ENCODE measurements around the gene PRKCH. TPM values are rescaled to one million over a fixed set of nuclear protein-coding genes. Genes with fewer than 3 reads are reported as not detected.
A peak's percentile ranks its signal among the peaks of the same experiment; 100 is the strongest.

The PRKCH gene
- total and polyA plus RNA-seq, 9 of the 15 experiments (the other 6 are each of a cell fraction or from before 2014, with no cell fraction given) = 0.61 to 4.4 (median 4.0) TPM

- intact Hi-C loops (cut with micrococcal nuclease) (no loop called here), in situ Hi-C loops (cut with MboI) (no loop called here)
- H3K27me3 ChIP-seq (ENCODE audit: control insufficient read depth in 2 of 2, insufficient read depth in 2 of 2, low read length in 2 of 2) = peaks cover 0 to 3% of the 10 kb centered on the region in 2 experiments; a peak in 1 of 5 replicates
- no peaks in the 10 kb centered on the region for H3K9me3 ChIP-seq (replicated peaks; ENCODE audit: control insufficient read depth, insufficient read depth, low read depth, low read length)
- no peaks in the 10 kb centered on the region for H3K79me2 ChIP-seq (ENCODE audit: control insufficient read depth, insufficient read depth, low read length)
- BruUV-seq (replicated peaks) = no TSS peak
- H3K4me2 ChIP-seq (ENCODE audit: insufficient read depth, low read length) = no peak overlapping the region
- TF ChIP-seq, protein P1, sequence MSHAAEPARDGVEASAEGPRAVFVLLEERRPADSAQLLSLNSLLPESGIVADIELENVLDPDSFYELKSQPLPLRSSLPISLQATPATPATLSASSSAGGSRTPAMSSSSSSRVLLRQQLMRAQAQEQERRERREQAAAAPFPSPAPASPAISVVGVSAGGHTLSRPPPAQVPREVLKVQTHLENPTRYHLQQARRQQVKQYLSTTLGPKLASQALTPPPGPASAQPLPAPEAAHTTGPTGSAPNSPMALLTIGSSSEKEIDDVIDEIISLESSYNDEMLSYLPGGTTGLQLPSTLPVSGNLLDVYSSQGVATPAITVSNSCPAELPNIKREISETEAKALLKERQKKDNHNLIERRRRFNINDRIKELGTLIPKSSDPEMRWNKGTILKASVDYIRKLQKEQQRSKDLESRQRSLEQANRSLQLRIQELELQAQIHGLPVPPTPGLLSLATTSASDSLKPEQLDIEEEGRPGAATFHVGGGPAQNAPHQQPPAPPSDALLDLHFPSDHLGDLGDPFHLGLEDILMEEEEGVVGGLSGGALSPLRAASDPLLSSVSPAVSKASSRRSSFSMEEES (CRISPR knock-in tag; IDR thresholded peaks at IDR 0.05) = peak; percentile 38; the same call in 1 of the 2 replicates
- TF ChIP-seq, protein P2, sequence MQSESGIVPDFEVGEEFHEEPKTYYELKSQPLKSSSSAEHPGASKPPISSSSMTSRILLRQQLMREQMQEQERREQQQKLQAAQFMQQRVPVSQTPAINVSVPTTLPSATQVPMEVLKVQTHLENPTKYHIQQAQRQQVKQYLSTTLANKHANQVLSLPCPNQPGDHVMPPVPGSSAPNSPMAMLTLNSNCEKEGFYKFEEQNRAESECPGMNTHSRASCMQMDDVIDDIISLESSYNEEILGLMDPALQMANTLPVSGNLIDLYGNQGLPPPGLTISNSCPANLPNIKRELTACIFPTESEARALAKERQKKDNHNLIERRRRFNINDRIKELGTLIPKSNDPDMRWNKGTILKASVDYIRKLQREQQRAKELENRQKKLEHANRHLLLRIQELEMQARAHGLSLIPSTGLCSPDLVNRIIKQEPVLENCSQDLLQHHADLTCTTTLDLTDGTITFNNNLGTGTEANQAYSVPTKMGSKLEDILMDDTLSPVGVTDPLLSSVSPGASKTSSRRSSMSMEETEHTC (IDR thresholded peaks at IDR 0.05) = no peak
- no peak for FAIRE-seq
- H3K9me1 ChIP-seq (ENCODE audit: control insufficient read depth, insufficient read depth, low read length) = no peaks in the 10 kb centered on the region
- ATAC-seq = no peak
- 32% methylated on average over 2 of the region's 2 CpGs for WGBS (ENCODE audit: insufficient coverage, low coverage, missing lambda C conversion rate)
- no peaks in the 10 kb centered on the region for H4K20me1 ChIP-seq (replicated peaks; ENCODE audit: control insufficient read depth, insufficient read depth, low read length)
- no peak overlapping the region for H3K4me3 ChIP-seq
- H3K27ac ChIP-seq (ENCODE audit: extremely low read depth, low read depth, low read length) = no peak overlapping the region
- H2AFZ ChIP-seq (ENCODE audit: low read depth, low read length) = no peak overlapping the region
- H3K9ac ChIP-seq (ENCODE audit: insufficient read depth in 1 of 2, low read depth in 2 of 2, low read length in 2 of 2) = no peak overlapping the region
- POLR2A ChIA-PET = interaction anchor here (0.6 to 1.6 kb wide), 2 partner anchors 10 to 33 kb away, joined by 3 to 4 read pairs; no protein-coding TSS in a partner anchor
- no peaks in the 10 kb centered on the region; a peak in 1 of 5 replicates for H3K4me1 ChIP-seq (replicated peaks in 1 of 2; ENCODE audit: control insufficient read depth in 2 of 2, insufficient read depth in 2 of 2, low read length in 2 of 2)
- no peaks in the 10 kb centered on the region for H3K36me3 ChIP-seq (ENCODE audit: control insufficient read depth, insufficient read depth, low read length)
- no peak for DNase-seq (ENCODE audit: extremely low read depth in 1 of 4, low spot score in 3 of 4)
- CTCF ChIA-PET (ENCODE audit: low intra/inter-chr PET ratio) = no interaction called here
These were observed 190.9 kb downstream of the PRKCH start for GRCh38 chr14:61512026-61512834.
